ENCODE results near the gene SGIP1. TPM values are rescaled to one million over a fixed set of nuclear protein-coding genes. Genes with fewer than 3 reads are reported as not detected.

Gene SGIP1
- total RNA-seq, 1 donor from 2014 or later: 31.8 TPM

GRCh38 chr1:66526991-66527390 is 7.0 kb upstream of the SGIP1 start:
- H3K9me3 Mint-ChIP-seq (ENCODE audit: low read depth): no peaks in the 10 kb centered on the region
- no peak overlapping the region for H3K27ac Mint-ChIP-seq (ENCODE audit: unreplicated experiment)
- no peak for TF ChIP-seq CTCF (IDR thresholded peaks at IDR 0.05)
- H3K4me3 Mint-ChIP-seq (ENCODE audit: unreplicated experiment): no peak overlapping the region
- H3K4me1 Mint-ChIP-seq (ENCODE audit: low read depth): peaks cover 27% of the 10 kb centered on the region
- no peaks in the 10 kb centered on the region for H3K36me3 Mint-ChIP-seq (ENCODE audit: low read depth)
- no peak for DNase-seq (ENCODE audit: low spot score)
- H3K27me3 Mint-ChIP-seq (ENCODE audit: low read depth): no peaks in the 10 kb centered on the region

DNA sequence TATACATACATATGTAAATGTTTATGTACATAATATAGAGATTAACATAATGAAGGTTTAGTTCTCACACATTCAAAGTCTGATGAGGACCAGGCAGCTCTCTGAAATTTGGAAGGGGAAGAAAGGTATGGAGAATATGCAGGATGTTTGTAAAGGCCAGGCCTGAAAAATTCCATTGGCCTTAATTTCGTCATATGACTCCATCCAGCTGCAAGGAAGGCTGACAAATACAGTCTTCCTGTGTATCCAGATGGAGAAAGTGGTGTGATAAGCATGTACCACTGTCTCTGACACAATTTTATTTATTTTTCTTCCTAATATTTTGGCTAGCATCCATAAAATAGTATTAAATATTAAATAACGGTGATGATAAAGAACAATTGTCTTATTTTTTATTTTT is 6.3 kb upstream of the SGIP1 start:
- no peaks in the 10 kb centered on the region for H3K36me3 Mint-ChIP-seq (ENCODE audit: low read depth)
- no peaks in the 10 kb centered on the region for H3K27me3 Mint-ChIP-seq (ENCODE audit: low read depth)
- H3K9me3 Mint-ChIP-seq (ENCODE audit: low read depth): no peaks in the 10 kb centered on the region
- no peak for DNase-seq (ENCODE audit: low spot score)
- TF ChIP-seq CTCF (IDR thresholded peaks at IDR 0.05): no peak
- peak overlapping the region; percentile 22 for H3K27ac Mint-ChIP-seq (ENCODE audit: unreplicated experiment)
- H3K4me3 Mint-ChIP-seq (ENCODE audit: unreplicated experiment): no peak overlapping the region
- peaks cover 34% of the 10 kb centered on the region for H3K4me1 Mint-ChIP-seq (ENCODE audit: low read depth)

DNA sequence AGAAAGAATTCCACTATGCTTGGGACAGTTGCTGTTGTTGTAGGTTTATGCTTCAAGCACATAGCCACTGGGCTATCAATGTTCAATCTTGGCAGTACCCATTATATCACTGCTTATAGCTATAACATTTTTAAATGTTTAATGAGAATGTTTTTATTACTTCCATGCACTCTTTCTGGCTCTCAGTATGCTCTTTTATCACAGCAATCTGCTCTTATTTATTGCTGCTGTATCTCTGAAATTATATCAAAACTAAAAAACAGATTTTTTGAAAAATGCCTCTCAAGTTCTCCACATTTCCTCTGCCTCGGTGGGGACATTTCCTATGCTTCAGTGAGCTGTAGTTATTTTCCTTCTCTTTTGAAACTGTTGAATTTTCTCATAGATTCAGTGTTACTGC is 5.4 kb upstream of the SGIP1 start:
- no peak for DNase-seq (ENCODE audit: low spot score)
- TF ChIP-seq CTCF (IDR thresholded peaks at IDR 0.05): no peak
- Mint-ChIP-seq H3K27me3 (ENCODE audit: low read depth) (no peaks in the 10 kb centered on the region), H3K9me3 (ENCODE audit: low read depth) (no peaks in the 10 kb centered on the region), H3K27ac (ENCODE audit: unreplicated experiment) (no peak overlapping the region), H3K36me3 (ENCODE audit: low read depth) (no peaks in the 10 kb centered on the region), H3K4me3 (ENCODE audit: unreplicated experiment) (no peak overlapping the region), H3K4me1 (ENCODE audit: low read depth) (peaks cover 33% of the 10 kb centered on the region)

- Mint-ChIP-seq H3K4me1 (ENCODE audit: low read depth) (peaks cover 61% of the 10 kb centered on the region), H3K9me3 (ENCODE audit: low read depth) (no peaks in the 10 kb centered on the region), H3K36me3 (ENCODE audit: low read depth) (no peaks in the 10 kb centered on the region), H3K27me3 (ENCODE audit: low read depth) (no peaks in the 10 kb centered on the region), H3K27ac (ENCODE audit: unreplicated experiment) (peak overlapping the region; percentile 96), H3K4me3 (ENCODE audit: unreplicated experiment) (peak overlapping the region; percentile 81)
- TF ChIP-seq CTCF (IDR thresholded peaks at IDR 0.05): no peak
- no peak for DNase-seq (ENCODE audit: low spot score)
Measured at GRCh38 chr1:66532214-66532613, 1.7 kb upstream of the SGIP1 start.

- no peaks in the 10 kb centered on the region for H3K36me3 Mint-ChIP-seq (ENCODE audit: low read depth)
- no peaks in the 10 kb centered on the region for H3K27me3 Mint-ChIP-seq (ENCODE audit: low read depth)
- no peak for TF ChIP-seq CTCF (IDR thresholded peaks at IDR 0.05)
- peak; percentile 84 for DNase-seq (ENCODE audit: low spot score)
- H3K9me3 Mint-ChIP-seq (ENCODE audit: low read depth): no peaks in the 10 kb centered on the region
- H3K4me1 Mint-ChIP-seq (ENCODE audit: low read depth): peaks cover 60% of the 10 kb centered on the region
- H3K4me3 Mint-ChIP-seq (ENCODE audit: unreplicated experiment): peak overlapping the region; percentile 81
- H3K27ac Mint-ChIP-seq (ENCODE audit: unreplicated experiment): peak overlapping the region; percentile 96
Measured at GRCh38 chr1:66532798-66533783, 862 bp upstream of the SGIP1 start.
